Lung (tissue), 12 donors: Measurements from ENCODE around the gene ADNP. TPM values are rescaled to one million over a fixed set of nuclear protein-coding genes. Genes with fewer than 3 reads are reported as not detected.
A peak's percentile ranks its signal among the peaks of the same experiment; 100 is the strongest.

Experiments used
- ATAC-seq: fragments of 200-7000 bp; cut with Tn5 transposase; one replicate; pipeline ENCODE4 v1.9.1; 2020; ENCODE audit warnings: moderate number of reproducible peaks; ENCODE audit not compliant: insufficient read depth, low FRiP score
- DNase-seq, 3 donors: peaks; one replicate each; pipeline ENCODE4 v3.0.0-alpha.2; 2013 to 2017
- H3K27ac ChIP-seq, 2 donors: one replicate each; pipeline ENCODE4 v1.5.1; 2013; ENCODE audit warnings: mild to moderate bottlenecking in 2 of 2, moderate library complexity in 2 of 2, control low read depth in 1 of 2, inconsistent platforms in 1 of 2, low read depth in 1 of 2, low read length in 1 of 2
- H3K27me3 ChIP-seq, 3 donors: one replicate each; pipeline ENCODE4 v1.5.1; 2013; ENCODE audit warnings: low read length in 2 of 3; ENCODE audit not compliant: control insufficient read depth in 3 of 3, insufficient read depth in 3 of 3
- H3K36me3 ChIP-seq, 4 donors: one replicate each; pipeline ENCODE4 v1.5.1; 2013; ENCODE audit warnings: low read length in 4 of 4, mild to moderate bottlenecking in 1 of 4, moderate library complexity in 1 of 4; ENCODE audit not compliant: control insufficient read depth in 4 of 4, insufficient read depth in 4 of 4
- H3K4me1 ChIP-seq, 5 donors: one replicate each; pipeline ENCODE4 v1.5.1; 2013; ENCODE audit warnings: low read length in 5 of 5, mild to moderate bottlenecking in 2 of 5, moderate library complexity in 1 of 5; ENCODE audit not compliant: control insufficient read depth in 5 of 5, insufficient read depth in 5 of 5
- H3K4me3 ChIP-seq: one replicate; pipeline ENCODE4 v1.5.1; 2013; ENCODE audit warnings: mild to moderate bottlenecking, control low read depth, moderate library complexity
- H3K9ac ChIP-seq, 2 donors: one replicate each; pipeline ENCODE4 v1.5.1; 2013; ENCODE audit warnings: low read length in 2 of 2, control low read depth in 1 of 2; ENCODE audit not compliant: insufficient read depth in 1 of 2
- H3K9me3 ChIP-seq, 4 donors: one replicate each; pipeline ENCODE4 v1.5.1; 2013; ENCODE audit warnings: low read length in 3 of 4, mild to moderate bottlenecking in 1 of 4, moderate library complexity in 1 of 4; ENCODE audit not compliant: control insufficient read depth in 4 of 4, insufficient read depth in 3 of 4
- WGBS, 2 donors: extraction: QIAGEN DNeasy Blood & Tissue Kit; methylation state at CpG; one replicate each; pipeline ENCODE4 v1.1.7; 2013; 5-methylcytosine and 5-hydroxymethylcytosine counted together
- polyA plus RNA-seq, 2 donors: library from polyadenylated mRNA; stranded (reverse); fragments of 200-250 nt; gene quantifications; one replicate each; pipeline ENCODE4 v1.2.1, GENCODE V29; 2013
- total RNA-seq, 2 donors: library from RNA; depleted of rRNA in 1 of 2; stranded (reverse); fragments of >200 nt in 1 of 2; gene quantifications; one replicate each; pipeline ENCODE4 v1.2.1, GENCODE V29; 2014 to 2021
- TF ChIP-seq, protein P1 (sequence below): IDR thresholded peaks from 2 replicates; pipeline ENCODE4 v1.5.1; 2012; ENCODE audit warnings: mild to moderate bottlenecking; ENCODE audit errors: control extremely low read depth, extremely low read depth
- donor health status: control.
- donor health status: control.
- donor health status: Bipolar disorder and iron deficiency.
- donor health status: healthy.
- donor health status: DM: yes; HTN: yes; CAD: no.

Gene ADNP
- total and polyA plus RNA-seq, 4 donors: 18.0 to 81.5 (median 41.5) TPM

DNA sequence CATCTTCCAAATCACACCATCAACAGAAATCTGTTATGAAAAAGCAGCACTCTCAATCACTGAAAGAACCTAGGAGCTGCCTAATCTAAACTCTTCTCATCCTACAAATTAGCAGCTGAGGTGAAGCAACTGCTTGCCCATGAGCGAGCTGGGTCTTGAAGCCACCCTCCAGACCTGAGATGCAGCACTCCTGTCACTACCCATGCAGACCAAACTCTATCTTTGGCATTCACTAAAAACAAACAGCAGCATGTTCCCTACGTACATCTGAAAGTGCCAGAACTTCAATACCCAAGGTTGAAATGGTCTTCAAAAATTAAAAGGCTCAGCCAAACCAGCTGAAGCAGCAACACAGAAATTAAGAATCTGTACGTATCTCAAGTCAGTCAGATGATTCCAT is 14.3 kb downstream of the ADNP start:
- no peak overlapping the region for H3K27ac ChIP-seq
- peaks cover 0 to 8% (median under 1%) of the 10 kb centered on the region in 4 donors for H3K36me3 ChIP-seq
- DNase-seq: no peak
- ATAC-seq: no peak
- 84 to 85% methylated on average over 3 of the region's 3 CpGs for WGBS, 2 donors
- TF ChIP-seq, protein P1, sequence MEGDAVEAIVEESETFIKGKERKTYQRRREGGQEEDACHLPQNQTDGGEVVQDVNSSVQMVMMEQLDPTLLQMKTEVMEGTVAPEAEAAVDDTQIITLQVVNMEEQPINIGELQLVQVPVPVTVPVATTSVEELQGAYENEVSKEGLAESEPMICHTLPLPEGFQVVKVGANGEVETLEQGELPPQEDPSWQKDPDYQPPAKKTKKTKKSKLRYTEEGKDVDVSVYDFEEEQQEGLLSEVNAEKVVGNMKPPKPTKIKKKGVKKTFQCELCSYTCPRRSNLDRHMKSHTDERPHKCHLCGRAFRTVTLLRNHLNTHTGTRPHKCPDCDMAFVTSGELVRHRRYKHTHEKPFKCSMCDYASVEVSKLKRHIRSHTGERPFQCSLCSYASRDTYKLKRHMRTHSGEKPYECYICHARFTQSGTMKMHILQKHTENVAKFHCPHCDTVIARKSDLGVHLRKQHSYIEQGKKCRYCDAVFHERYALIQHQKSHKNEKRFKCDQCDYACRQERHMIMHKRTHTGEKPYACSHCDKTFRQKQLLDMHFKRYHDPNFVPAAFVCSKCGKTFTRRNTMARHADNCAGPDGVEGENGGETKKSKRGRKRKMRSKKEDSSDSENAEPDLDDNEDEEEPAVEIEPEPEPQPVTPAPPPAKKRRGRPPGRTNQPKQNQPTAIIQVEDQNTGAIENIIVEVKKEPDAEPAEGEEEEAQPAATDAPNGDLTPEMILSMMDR: no peak
- H3K4me1 ChIP-seq: peaks cover 0 to 43% (median 12%) of the 10 kb centered on the region in 5 donors
- H3K9me3 ChIP-seq: no peaks in the 10 kb centered on the region
- no peaks in the 10 kb centered on the region for H3K27me3 ChIP-seq
- no peak overlapping the region for H3K9ac ChIP-seq
- no peak overlapping the region for H3K4me3 ChIP-seq

DNA sequence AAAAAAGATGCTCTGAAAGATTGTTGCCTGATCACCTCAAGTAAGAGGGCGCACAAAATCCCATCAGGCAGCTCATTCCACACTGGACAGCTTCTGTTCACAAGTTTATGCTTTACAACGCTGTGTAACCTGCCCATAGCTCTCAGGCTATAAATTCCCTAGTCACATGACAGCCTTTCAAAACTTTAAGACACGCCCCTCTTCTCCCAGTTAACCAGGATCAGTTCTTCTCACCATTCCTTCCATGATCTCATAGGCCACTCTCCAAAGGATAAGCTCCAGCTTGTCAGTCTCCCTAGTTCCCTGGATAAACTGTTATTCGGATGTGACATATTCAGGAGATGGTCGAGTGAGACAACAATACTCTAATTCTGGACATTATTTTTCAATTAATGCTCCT is 15.0 kb downstream of the ADNP start:
- Histone ChIP-seq H3K27ac (peak overlapping the region; percentile 40 to 61), H3K9me3 (no peaks in the 10 kb centered on the region), H3K9ac (no peak overlapping the region), H3K36me3 (peaks cover 0 to 8% (median under 1%) of the 10 kb centered on the region in 4 donors), H3K4me1 (peaks cover 0 to 42% (median 11%) of the 10 kb centered on the region in 5 donors), H3K27me3 (no peaks in the 10 kb centered on the region), H3K4me3 (no peak overlapping the region)
- 60 to 62% methylated on average over 5 of the region's 5 CpGs for WGBS, 2 donors
- TF ChIP-seq, protein P1: no peak
- ATAC-seq (no peak), DNase-seq (no peak)

DNA sequence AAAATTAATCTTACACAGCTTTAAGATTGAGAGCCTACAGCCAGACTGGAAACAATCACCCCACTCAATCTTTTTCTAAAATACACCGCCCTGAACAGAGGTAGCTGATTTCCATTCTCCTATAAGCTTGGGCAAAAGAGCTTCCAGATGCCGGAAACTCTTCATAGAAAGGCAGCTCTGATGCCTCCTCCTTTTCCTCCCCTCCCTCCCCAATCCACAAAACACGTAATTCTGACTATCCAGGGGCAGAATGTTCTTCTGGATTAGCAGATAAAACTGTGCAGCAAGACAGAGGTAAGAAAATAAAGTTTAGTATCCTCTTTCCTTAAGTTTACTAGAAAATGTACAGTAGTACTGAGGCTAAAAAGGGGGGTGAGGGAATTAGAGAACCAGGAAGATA is 15.8 kb downstream of the ADNP start:
- WGBS, 2 donors: 47 to 57% methylated on average over 3 of the region's 3 CpGs
- H3K27ac ChIP-seq: peak overlapping the region in 1 of 2 donors; percentile 26
- H3K36me3 ChIP-seq: peaks cover 0 to 8% (median under 1%) of the 10 kb centered on the region in 4 donors
- H3K4me3 ChIP-seq: no peak overlapping the region
- no peak overlapping the region for H3K9ac ChIP-seq
- H3K9me3 ChIP-seq: no peaks in the 10 kb centered on the region
- peaks cover 0 to 47% (median 11%) of the 10 kb centered on the region in 5 donors for H3K4me1 ChIP-seq
- ATAC-seq (no peak), DNase-seq (no peak)
- H3K27me3 ChIP-seq: no peaks in the 10 kb centered on the region
- TF ChIP-seq, protein P1: no peak

DNA sequence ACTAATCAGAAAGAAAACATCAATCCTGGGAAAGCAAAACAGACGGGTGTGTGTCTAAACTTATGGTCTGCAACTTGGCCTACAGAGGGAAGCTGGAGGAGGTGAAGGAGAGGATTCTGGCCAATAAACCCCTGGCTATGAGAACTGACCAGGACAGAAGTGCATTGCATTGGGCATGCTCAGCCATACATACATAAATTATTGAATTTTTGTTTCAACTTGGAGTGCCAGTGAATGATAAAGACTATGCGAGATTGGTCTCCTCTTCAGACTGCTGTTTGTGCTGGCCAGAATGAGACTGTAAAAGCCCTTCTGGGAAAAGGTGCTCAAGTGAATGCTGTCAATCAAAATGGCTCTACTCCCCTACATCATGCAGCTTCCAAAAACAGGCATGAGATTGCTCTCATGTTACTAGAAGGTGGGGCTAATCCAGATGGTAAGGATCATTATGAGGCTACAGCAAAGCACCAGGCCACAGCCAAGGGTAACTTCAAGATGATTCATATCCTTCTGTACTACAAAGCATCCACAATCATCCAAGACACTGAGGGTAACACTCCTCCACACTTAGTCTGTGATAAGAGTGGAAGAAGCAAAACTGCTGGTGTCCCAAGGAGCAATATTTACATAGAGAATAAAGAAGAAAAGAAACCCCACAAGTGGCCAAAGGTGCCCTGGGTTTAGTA is 17.4 kb downstream of the ADNP start:
- 61 to 71% methylated on average over 2 of the region's 2 CpGs for WGBS, 2 donors
- Histone ChIP-seq H3K4me1 (peaks cover 0 to 47% (median 7%) of the 10 kb centered on the region in 5 donors), H3K36me3 (peaks cover 0 to 3% (median under 1%) of the 10 kb centered on the region in 4 donors), H3K9ac (no peak overlapping the region), H3K27ac (no peak overlapping the region), H3K9me3 (no peaks in the 10 kb centered on the region), H3K27me3 (no peaks in the 10 kb centered on the region), H3K4me3 (no peak overlapping the region)
- DNase-seq (no peak), ATAC-seq (peak; percentile 41)
- TF ChIP-seq, protein P1: no peak
